Measurements from ENCODE around the gene KDM2A.

- TF ChIP-seq CTCF (IDR thresholded peaks at IDR 0.05) (no peak), POLR2A (IDR thresholded peaks at IDR 0.05) (no peak)
Observed at GRCh38 chr11:67105964-67106363, 13.1 kb upstream of the KDM2A start.
